B cell (primary cell): ENCODE results near the gene HAGHL. TPM values are rescaled to one million over a fixed set of nuclear protein-coding genes. Genes with fewer than 3 reads are reported as not detected.

ENCODE experiments used
- ATAC-seq: fragments of 200-7000 bp; cut with Tn5 transposase; one replicate; pipeline ENCODE4 v1.10.0; 2021; ENCODE audit warnings: low read depth, mild to moderate bottlenecking, moderate number of reproducible peaks, moderate library complexity
- CTCF ChIA-PET: fragments of 350-600 bp; sonication (Branson Sonifier 250); formaldehyde crosslinking; loops from one replicate; lab custom pipeline; 2021; ENCODE audit warnings: antibody characterized with exemption, inconsistent platforms; lab: Charles Lee
- POLR2A ChIA-PET: fragments of 350-600 bp; sonication (Branson Sonifier 250); formaldehyde crosslinking; loops from one replicate; lab custom pipeline; 2021; ENCODE audit warnings: antibody characterized with exemption; lab: Charles Lee
- DNase-seq: peaks from one replicate; pipeline ENCODE4 v3.0.0; 2013
- H2AFZ ChIP-seq: 2 replicates; pipeline ENCODE4 v1.6.1; 2012; ENCODE audit warnings: mild to moderate bottlenecking, low read depth, low read length; ENCODE audit not compliant: insufficient read depth, poor library complexity, severe bottlenecking
- H3K27ac ChIP-seq, 2 donors: 1 replicate in 1 of 2; 2 replicates in 1 of 2; pipeline ENCODE4 v1.5.1; 2012 to 2013; ENCODE audit warnings: low read length in 2 of 2, mild to moderate bottlenecking in 2 of 2, moderate library complexity in 1 of 2
- H3K27me3 ChIP-seq, 4 experiments: fragments of 200-600 bp in 1 of 4; sonication (generic) in 1 of 4; replicated peaks in 1 of 4; 1 replicate in 2 of 4; 2 replicates in 2 of 4; pipeline versions ENCODE4 v1.6.1 to v1.7.0; 2013 to 2016; ENCODE audit warnings: low read length in 3 of 4, mild to moderate bottlenecking in 2 of 4, mixed read lengths in 1 of 4, moderate library complexity in 1 of 4; ENCODE audit not compliant: insufficient read depth in 4 of 4, control insufficient read depth in 3 of 4; ENCODE audit errors: control extremely low read depth in 1 of 4
- H3K36me3 ChIP-seq, 2 experiments: replicated peaks in 1 of 2; 1 replicate in 1 of 2; 2 replicates in 1 of 2; pipeline versions ENCODE4 v1.6.1 to v1.7.1; 2013; ENCODE audit warnings: low read length in 1 of 2; ENCODE audit not compliant: insufficient read depth in 2 of 2, control insufficient read depth in 1 of 2; ENCODE audit errors: control extremely low read depth in 1 of 2, extremely low read depth in 1 of 2
- H3K4me1 ChIP-seq, 2 donors: fragments of 200-600 bp in 1 of 2; sonication (generic) in 1 of 2; 1 replicate in 1 of 2; 2 replicates in 1 of 2; pipeline versions ENCODE4 v1.5.1 to v1.6.1; 2013 to 2017; ENCODE audit warnings: low read length in 2 of 2; ENCODE audit not compliant: control insufficient read depth in 2 of 2, insufficient read depth in 2 of 2
- H3K4me2 ChIP-seq: replicated peaks from 2 replicates; pipeline ENCODE3; 2012; ENCODE audit warnings: mild to moderate bottlenecking, low read depth, low read length; ENCODE audit not compliant: poor library complexity, severe bottlenecking
- H3K4me3 ChIP-seq, 5 experiments: fragments of 200-600 bp in 1 of 5; sonication (generic) in 1 of 5; 1 replicate in 3 of 5; 2 replicates in 2 of 5; pipeline versions ENCODE4 v1.5.1 to v1.7.0; 2011 to 2016; ENCODE audit warnings: low read length in 4 of 5, mild to moderate bottlenecking in 4 of 5, low read depth in 2 of 5, control low read depth in 1 of 5, moderate library complexity in 1 of 5; ENCODE audit not compliant: insufficient read depth in 1 of 5; ENCODE audit errors: control extremely low read depth in 1 of 5, extremely low read depth in 1 of 5
- H3K79me2 ChIP-seq: fragments of 200-600 bp; sonication (generic); one replicate; pipeline ENCODE4 v1.6.0; 2016; ENCODE audit warnings: low read length; ENCODE audit not compliant: control insufficient read depth, insufficient read depth
- H3K9ac ChIP-seq: fragments of 200-600 bp; sonication (generic); 2 replicates; pipeline ENCODE4 v1.6.1; 2017; ENCODE audit warnings: mild to moderate bottlenecking, low read length, moderate library complexity
- H3K9me3 ChIP-seq, 3 donors: one replicate each; pipeline versions ENCODE4 v1.6.1 to v1.7.1; 2013; ENCODE audit warnings: low read length in 2 of 3; ENCODE audit not compliant: control insufficient read depth in 2 of 3, insufficient read depth in 1 of 3; ENCODE audit errors: control extremely low read depth in 1 of 3
- H4K20me1 ChIP-seq: 2 replicates; pipeline ENCODE4 v1.6.0; 2012; ENCODE audit warnings: mild to moderate bottlenecking, low read length; ENCODE audit not compliant: insufficient read depth, control insufficient read depth, poor library complexity, severe bottlenecking
- H3K27ac Mint-ChIP-seq: one replicate; pipeline ENCODE4 v1.8.0; 2021; ENCODE audit warnings: mixed read lengths
- H3K27me3 Mint-ChIP-seq: one replicate; pipeline ENCODE4 v1.8.0; 2021; ENCODE audit warnings: mixed read lengths
- H3K4me1 Mint-ChIP-seq: one replicate; pipeline ENCODE4 v1.8.0; 2021; ENCODE audit warnings: mixed read lengths
- H3K4me3 Mint-ChIP-seq: one replicate; pipeline ENCODE4 v1.8.0; 2021; ENCODE audit warnings: mixed read lengths
- H3K9me3 Mint-ChIP-seq: one replicate; pipeline ENCODE4 v1.8.0; 2022; ENCODE audit warnings: mixed read lengths; ENCODE audit not compliant: insufficient read depth
- EZH2 ChIP-seq: IDR thresholded peaks from 2 replicates; pipeline ENCODE4 v1.6.1; 2012; ENCODE audit warnings: borderline replicate concordance, low read depth, mild to moderate bottlenecking, moderate library complexity, low read length; ENCODE audit not compliant: insufficient read depth, poor library complexity, severe bottlenecking
- WGBS: methylation state at CpG from one replicate; pipeline ENCODE4 v1.1.5; 2013; ENCODE audit warnings: missing lambda C conversion rate; ENCODE audit not compliant: insufficient coverage; 5-methylcytosine and 5-hydroxymethylcytosine counted together
- intact Hi-C: fragments of 100-400 bp; cut with micrococcal nuclease; formaldehyde crosslinking; loops from one replicate; pipeline ENCODE4 v1.10.0; 2022
- polyA plus RNA-seq: library from polyadenylated mRNA; depleted of rRNA; stranded (reverse); fragments of >200 nt; gene quantifications from 2 replicates; pipeline ENCODE4 v1.2.3, GENCODE V29; 2012
- total RNA-seq, 2 donors: library from RNA; stranded (reverse); fragments of 120-200 nt in 1 of 2; gene quantifications; 1 replicate in 1 of 2; 2 replicates in 1 of 2; pipeline versions ENCODE4 v1.2.3 to v1.2.4, GENCODE V29; 2013 to 2022
- TF ChIP-seq, protein P1 (sequence below): fragments of 200-600 bp; IDR thresholded peaks from one replicate; pipeline ENCODE4 v1.8.0; 2022; ENCODE audit warnings: antibody characterized with exemption, mild to moderate bottlenecking

HAGHL gene
- total and polyA plus RNA-seq, 2 donors (not counting 1 experiment from before 2014, with no cell fraction given), result 32.3 to 87.1 TPM

DNA sequence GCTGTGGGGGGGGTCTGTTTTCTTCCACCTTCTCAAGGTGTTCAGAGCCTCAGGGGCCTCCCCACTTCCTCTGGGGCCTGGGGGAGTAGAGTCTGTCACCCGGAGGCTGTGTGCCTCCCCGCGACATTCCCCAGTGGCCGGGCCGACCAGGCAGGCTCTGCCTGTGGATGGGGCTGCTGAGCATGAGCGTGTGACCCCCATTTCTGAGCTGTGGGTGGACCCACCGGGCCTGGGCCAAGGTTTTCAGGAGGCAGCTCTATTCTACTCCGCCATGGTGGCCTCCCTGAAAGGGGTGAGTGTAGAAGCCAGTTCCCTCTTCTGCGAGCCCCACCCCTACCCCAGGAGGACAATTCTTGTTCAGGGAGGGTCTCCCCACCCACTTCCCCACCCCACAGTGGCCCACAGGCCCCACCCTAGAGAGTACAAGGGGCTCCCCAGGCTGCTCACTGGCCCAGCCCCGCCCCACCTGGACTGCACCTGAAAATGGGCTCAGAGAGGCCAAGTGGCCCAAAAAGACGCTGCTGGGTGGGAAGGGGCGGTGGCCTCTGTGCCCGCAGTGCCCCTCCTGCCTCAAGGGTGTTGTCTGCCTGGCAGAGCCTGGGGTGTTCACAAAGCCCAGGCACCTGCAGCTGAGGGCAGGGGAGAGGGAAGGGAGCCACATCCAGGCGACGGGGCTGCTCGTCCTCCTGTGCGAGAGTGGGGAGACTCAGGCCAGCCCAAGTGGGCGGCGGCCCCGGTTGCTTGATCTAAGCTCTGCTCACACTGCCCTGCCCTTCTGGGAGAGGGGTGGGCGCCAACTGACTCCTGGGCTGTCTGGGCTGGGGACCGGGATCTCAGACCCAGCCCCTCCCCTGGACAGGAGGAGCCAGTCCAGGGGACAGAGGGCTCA, 35.0 kb downstream of the HAGHL start:
- Histone ChIP-seq H3K4me1 (no peaks in the 10 kb centered on the region), H3K79me2 (no peaks in the 10 kb centered on the region), H2AFZ (no peak overlapping the region), H4K20me1 (no peaks in the 10 kb centered on the region), H3K4me3 (no peak overlapping the region), H3K9ac (no peak overlapping the region), H3K36me3 (no peaks in the 10 kb centered on the region), H3K9me3 (peaks cover 0 to under 1% (median 0%) of the 10 kb centered on the region in 3 donors), H3K4me2 (no peak overlapping the region), H3K27me3 (peaks cover 0 to 2% (median 0%) of the 10 kb centered on the region in 4 experiments), H3K27ac (no peak overlapping the region)
- Mint-ChIP-seq H3K9me3 (no peaks in the 10 kb centered on the region), H3K4me1 (no peaks in the 10 kb centered on the region), H3K27ac (no peak overlapping the region), H3K27me3 (peaks cover 9% of the 10 kb centered on the region), H3K4me3 (no peak overlapping the region)
- ChIA-PET POLR2A (no interaction called here), CTCF (no interaction called here)
- 81% methylated on average over 20 of the region's 22 CpGs for WGBS
- intact Hi-C loops, result no loop called here
- TF ChIP-seq EZH2, result no peak
- TF ChIP-seq, protein P1, sequence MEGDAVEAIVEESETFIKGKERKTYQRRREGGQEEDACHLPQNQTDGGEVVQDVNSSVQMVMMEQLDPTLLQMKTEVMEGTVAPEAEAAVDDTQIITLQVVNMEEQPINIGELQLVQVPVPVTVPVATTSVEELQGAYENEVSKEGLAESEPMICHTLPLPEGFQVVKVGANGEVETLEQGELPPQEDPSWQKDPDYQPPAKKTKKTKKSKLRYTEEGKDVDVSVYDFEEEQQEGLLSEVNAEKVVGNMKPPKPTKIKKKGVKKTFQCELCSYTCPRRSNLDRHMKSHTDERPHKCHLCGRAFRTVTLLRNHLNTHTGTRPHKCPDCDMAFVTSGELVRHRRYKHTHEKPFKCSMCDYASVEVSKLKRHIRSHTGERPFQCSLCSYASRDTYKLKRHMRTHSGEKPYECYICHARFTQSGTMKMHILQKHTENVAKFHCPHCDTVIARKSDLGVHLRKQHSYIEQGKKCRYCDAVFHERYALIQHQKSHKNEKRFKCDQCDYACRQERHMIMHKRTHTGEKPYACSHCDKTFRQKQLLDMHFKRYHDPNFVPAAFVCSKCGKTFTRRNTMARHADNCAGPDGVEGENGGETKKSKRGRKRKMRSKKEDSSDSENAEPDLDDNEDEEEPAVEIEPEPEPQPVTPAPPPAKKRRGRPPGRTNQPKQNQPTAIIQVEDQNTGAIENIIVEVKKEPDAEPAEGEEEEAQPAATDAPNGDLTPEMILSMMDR, result no peak
- DNase-seq (no peak), ATAC-seq (no peak)

DNA sequence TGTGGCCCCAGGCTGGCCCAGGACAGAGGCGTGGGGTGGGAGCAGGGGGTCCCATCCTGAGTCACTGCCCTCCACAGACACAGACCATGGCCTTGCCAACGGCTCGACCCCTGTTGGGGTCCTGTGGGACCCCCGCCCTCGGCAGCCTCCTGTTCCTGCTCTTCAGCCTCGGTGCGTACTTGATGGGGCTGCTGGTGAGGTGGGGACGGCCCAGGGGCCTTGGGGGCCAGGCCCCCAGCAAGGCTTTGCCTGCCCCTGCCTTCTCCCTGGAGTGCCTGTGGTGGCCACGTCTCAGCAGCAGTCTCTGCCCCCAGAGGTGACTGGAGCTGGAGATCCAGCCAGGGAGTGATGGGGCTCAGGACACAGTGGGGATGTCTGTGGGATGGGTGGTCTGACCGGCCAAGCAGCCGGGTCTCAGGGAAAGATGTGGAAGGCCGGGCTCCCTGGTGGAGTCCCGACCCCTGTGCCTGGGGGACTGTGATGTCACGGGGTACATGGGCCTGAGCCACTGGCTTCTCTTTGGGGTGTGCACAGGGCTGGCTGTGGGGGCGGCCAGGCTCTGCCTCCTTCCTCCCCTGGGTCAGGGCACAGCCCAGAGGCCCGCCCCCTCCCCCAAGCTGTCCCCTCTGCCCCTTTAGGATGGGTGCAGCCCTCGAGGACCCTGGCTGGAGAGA, 35.8 kb downstream of the HAGHL start:
- no peaks in the 10 kb centered on the region for H3K9me3 Mint-ChIP-seq
- no peak overlapping the region for H3K27ac ChIP-seq
- H4K20me1 ChIP-seq, result no peaks in the 10 kb centered on the region
- H3K4me3 Mint-ChIP-seq, result no peak overlapping the region
- peaks cover 5% of the 10 kb centered on the region for H3K27me3 Mint-ChIP-seq
- intact Hi-C loops, result no loop called here
- no peak overlapping the region for H3K9ac ChIP-seq
- no peaks in the 10 kb centered on the region for H3K9me3 ChIP-seq
- no peaks in the 10 kb centered on the region for H3K27me3 ChIP-seq
- H3K79me2 ChIP-seq, result no peaks in the 10 kb centered on the region
- TF ChIP-seq EZH2, result no peak
- TF ChIP-seq, protein P1, result no peak
- DNase-seq (no peak), ATAC-seq (no peak)
- ChIA-PET CTCF (no interaction called here), POLR2A (no interaction called here)
- H2AFZ ChIP-seq, result no peak overlapping the region
- H3K36me3 ChIP-seq, result no peaks in the 10 kb centered on the region
- H3K4me2 ChIP-seq, result no peak overlapping the region
- H3K4me3 ChIP-seq, result no peak overlapping the region
- 91% methylated on average over 13 of the region's 17 CpGs for WGBS
- no peak overlapping the region for H3K27ac Mint-ChIP-seq
- H3K4me1 ChIP-seq, result no peaks in the 10 kb centered on the region
- H3K4me1 Mint-ChIP-seq, result no peaks in the 10 kb centered on the region
